Activated CD4-positive, alpha-beta T cell treated with anti-CD3 and anti-CD28 coated beads, Interleukin-2, amount 10 ng/mL, durations not matched to agents 7 days and 5 days (primary cell): ENCODE data around the gene CNPPD1. TPM values are rescaled to one million over a fixed set of nuclear protein-coding genes. Genes with fewer than 3 reads are reported as not detected.

ENCODE experiments used
- CTCF ChIA-PET: fragments of 350-600 bp; sonication (Branson Sonifier 250); formaldehyde crosslinking; loops from one replicate; lab custom pipeline; 2021; ENCODE audit warnings: antibody characterized with exemption; lab: Charles Lee
- POLR2A ChIA-PET: fragments of 350-600 bp; sonication (Branson Sonifier 250); formaldehyde crosslinking; loops from one replicate; lab custom pipeline; 2021; ENCODE audit warnings: antibody characterized with exemption; lab: Charles Lee
- DNase-seq: peaks from one replicate; pipeline ENCODE4 v3.0.0-alpha.2; 2020
- H3K27ac Mint-ChIP-seq: one replicate; pipeline ENCODE4 v1.8.0; 2021; ENCODE audit warnings: mild to moderate bottlenecking, moderate library complexity, mixed read lengths
- H3K27me3 Mint-ChIP-seq: one replicate; pipeline ENCODE4 v1.8.0; 2021; ENCODE audit warnings: mixed read lengths
- H3K36me3 Mint-ChIP-seq: one replicate; pipeline ENCODE4 v1.8.0; 2021; ENCODE audit warnings: low read depth, mixed read lengths
- H3K4me1 Mint-ChIP-seq: one replicate; pipeline ENCODE4 v1.8.0; 2021; ENCODE audit warnings: mixed read lengths
- H3K4me3 Mint-ChIP-seq: one replicate; pipeline ENCODE4 v1.8.0; 2021; ENCODE audit warnings: mild to moderate bottlenecking, moderate library complexity, mixed read lengths
- H3K9me3 Mint-ChIP-seq: one replicate; pipeline ENCODE4 v1.8.0; 2021; ENCODE audit warnings: mixed read lengths
- total RNA-seq, 2 experiments: library from RNA; stranded (reverse); gene quantifications; one replicate each; pipeline ENCODE4 v1.2.3, GENCODE V29; 2021

Gene CNPPD1
- total RNA-seq, 2 experiments from 2014 or later: 79.6 to 79.8 TPM

DNA sequence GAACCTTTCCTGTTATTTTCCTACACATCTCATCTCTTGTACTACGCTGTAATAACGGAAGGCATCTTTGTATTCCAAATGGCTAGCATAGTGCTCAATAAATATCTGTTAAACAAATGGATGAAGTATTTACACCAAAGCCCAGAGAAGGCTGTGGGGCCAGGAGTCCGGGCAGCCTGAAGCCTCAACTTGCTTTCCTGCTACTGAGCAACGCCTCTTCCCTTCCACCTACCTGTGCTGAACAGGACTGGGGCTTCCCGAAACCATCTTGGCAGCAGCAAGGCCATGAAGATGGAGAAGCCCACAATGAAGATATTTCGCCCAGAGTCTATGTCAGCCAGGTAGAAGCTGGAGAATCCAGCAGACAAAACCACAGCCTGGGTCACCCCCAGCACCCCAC, 13.6 kb downstream of the CNPPD1 start:
- Mint-ChIP-seq H3K27me3 (no peaks in the 10 kb centered on the region), H3K36me3 (peaks cover 3% of the 10 kb centered on the region), H3K4me1 (peaks cover 24% of the 10 kb centered on the region), H3K4me3 (no peak overlapping the region), H3K9me3 (no peaks in the 10 kb centered on the region), H3K27ac (no peak overlapping the region)
- no peak for DNase-seq
- POLR2A ChIA-PET: no interaction called here
- CTCF ChIA-PET: interaction anchor here (0.9 to 2.1 kb wide), 2 partner anchors 128 to 132 kb away, joined by 3 to 10 read pairs; no protein-coding TSS in a partner anchor

DNA sequence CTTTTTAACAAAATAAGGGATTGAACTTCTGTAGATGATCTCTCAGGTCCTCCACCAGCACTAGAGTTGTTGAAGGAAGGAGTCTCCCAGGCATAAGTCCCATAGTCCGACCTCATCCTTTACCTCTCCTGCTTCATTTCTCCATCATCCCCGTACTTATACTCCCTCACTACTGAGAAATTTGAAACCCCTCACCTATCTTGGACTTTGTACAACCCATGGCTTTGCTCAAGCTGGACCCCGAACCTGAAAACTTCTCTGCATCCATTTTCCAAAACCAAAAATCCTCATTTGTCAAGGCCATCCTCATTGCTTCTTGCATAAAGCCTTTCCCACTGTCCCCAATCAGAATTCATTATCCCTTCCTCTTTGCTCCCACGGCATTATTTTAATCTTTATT, 15.6 kb downstream of the CNPPD1 start:
- Mint-ChIP-seq H3K4me3 (peak overlapping the region; percentile 84), H3K27ac (peak overlapping the region; percentile 96), H3K36me3 (peaks cover 14% of the 10 kb centered on the region), H3K27me3 (no peaks in the 10 kb centered on the region), H3K4me1 (peaks cover 31% of the 10 kb centered on the region), H3K9me3 (no peaks in the 10 kb centered on the region)
- no peak for DNase-seq
- ChIA-PET CTCF (interaction anchor here (1.1 to 3.9 kb wide), 2 partner anchors 13 to 19 kb away, joined by 3 to 37 read pairs; partner anchors contain the start of gene CNPPD1), POLR2A (no interaction called here)

DNA sequence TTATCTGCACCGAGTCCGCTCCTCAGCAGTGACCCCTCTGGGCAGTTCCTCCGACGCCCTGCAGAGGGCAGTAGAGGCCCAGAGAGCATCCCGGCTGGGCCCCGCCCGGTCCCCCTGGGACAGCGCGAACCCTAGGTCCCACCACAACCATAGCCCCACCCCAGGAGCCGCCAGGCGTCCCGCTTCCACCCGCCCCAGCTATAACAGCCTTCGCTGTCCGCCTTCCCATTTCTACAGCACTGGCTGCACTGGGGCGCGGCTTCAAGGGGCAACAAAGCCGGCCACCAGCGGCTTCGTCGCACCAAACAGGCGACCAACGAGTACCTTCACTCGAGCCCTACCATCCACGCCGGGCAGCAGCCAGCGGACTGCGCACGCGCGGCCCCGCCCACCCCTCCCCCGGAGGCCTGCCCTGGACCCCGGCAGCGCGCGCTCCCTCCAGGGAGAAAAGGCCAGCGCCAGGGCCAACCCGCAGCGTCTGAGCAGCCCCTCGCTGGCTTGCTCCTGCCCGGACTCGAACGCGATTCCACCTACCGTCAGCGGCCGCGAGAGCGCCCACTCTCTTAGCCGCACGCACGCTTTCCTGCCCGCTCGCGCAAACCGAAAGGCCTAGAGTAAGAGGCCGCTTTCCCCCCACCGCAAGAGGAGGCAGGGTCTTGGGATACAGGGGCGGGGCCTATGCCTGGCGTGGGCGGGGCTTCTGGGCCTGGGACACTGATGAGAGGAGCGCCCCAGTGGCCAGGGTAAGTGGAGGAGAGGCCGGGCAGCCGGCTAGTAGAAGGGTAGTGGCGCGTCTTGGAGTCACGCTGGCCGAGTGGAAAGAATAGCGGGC, 16.3 kb downstream of the CNPPD1 start, which contains the start of gene NHEJ1:
NHEJ1 (minus strand) TSS at position 630 of the 832 bp plus-strand sequence. CDS start 2,453 bp downstream, outside the sequence.
- ChIA-PET CTCF (interaction anchor here (0.7 to 9.2 kb wide), 13 partner anchors 12 to 227 kb away, joined by 3 to 85 read pairs (median 5); partner anchors contain the start of genes CNPPD1 and DNPEP), POLR2A (no interaction called here)
- H3K36me3 Mint-ChIP-seq: peaks cover 12% of the 10 kb centered on the region
- no peaks in the 10 kb centered on the region for H3K27me3 Mint-ChIP-seq
- H3K4me1 Mint-ChIP-seq: peaks cover 31% of the 10 kb centered on the region
- H3K9me3 Mint-ChIP-seq: no peaks in the 10 kb centered on the region
- peak; percentile 92 for DNase-seq
- H3K27ac Mint-ChIP-seq: peak within 1 kb of the TSS; percentile 96
- peak within 1 kb of the TSS; percentile 84 for H3K4me3 Mint-ChIP-seq

DNA sequence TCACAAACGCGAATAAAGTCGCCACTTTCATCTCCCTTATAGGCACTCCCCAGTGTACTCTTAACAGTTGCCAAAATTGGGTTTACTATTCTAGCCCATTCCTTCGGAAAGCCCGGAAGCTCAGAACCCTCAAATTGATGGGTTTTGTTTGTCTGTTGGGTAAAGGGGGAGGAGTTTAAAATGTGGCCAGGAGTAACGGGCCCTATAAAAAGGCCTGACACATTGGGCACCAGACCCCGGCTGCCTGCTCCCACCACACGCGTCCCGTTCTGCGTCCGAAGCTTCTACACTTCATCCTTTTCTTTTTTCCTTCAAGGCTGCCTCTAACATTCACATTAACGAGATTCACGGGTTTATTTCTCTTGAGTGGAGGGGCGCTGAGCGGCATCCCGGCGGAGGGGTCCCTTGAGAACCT, 16.9 kb downstream of the CNPPD1 start:
- Mint-ChIP-seq H3K27me3 (no peaks in the 10 kb centered on the region), H3K36me3 (peaks cover 12% of the 10 kb centered on the region), H3K9me3 (no peaks in the 10 kb centered on the region), H3K27ac (peak overlapping the region; percentile 96), H3K4me1 (peaks cover 31% of the 10 kb centered on the region), H3K4me3 (peak overlapping the region; percentile 84)
- ChIA-PET POLR2A (no interaction called here), CTCF (interaction anchor here (0.7 to 9.2 kb wide), 17 partner anchors 10 to 262 kb away, joined by 3 to 85 read pairs (median 5); partner anchors contain the start of genes CNPPD1, DNPEP and SLC23A3)
- no peak for DNase-seq

DNA sequence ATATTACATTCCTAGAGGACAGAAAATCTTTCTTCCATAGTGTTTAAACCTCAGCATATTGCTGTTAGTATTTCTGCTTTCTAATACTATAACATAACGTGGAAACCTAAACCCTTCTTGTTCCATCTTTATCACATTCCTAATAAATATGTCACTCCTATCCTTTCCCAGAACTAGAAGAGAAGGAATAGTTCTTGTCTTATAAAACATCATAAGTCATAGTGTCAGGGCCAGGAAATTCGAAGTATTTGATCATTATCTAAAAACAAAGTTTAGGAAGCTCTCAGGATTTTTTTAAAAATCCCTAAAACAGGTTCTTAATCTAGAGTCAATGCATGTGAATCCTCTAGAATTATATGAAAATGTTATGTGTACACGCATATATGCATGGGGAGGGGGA, 18.1 kb downstream of the CNPPD1 start:
- H3K27ac Mint-ChIP-seq: no peak overlapping the region
- peaks cover 15% of the 10 kb centered on the region for H3K36me3 Mint-ChIP-seq
- no peaks in the 10 kb centered on the region for H3K27me3 Mint-ChIP-seq
- no peak for DNase-seq
- ChIA-PET POLR2A (interaction anchor here (0.7 kb wide), 1 partner anchor 70 kb away, joined by 4 read pairs; no protein-coding TSS in a partner anchor), CTCF (interaction anchor here (0.7 to 9.2 kb wide), 12 partner anchors 10 to 270 kb away, joined by 3 to 85 read pairs (median 6); partner anchors contain the start of gene CNPPD1)
- peaks cover 31% of the 10 kb centered on the region for H3K4me1 Mint-ChIP-seq
- H3K4me3 Mint-ChIP-seq: no peak overlapping the region
- no peaks in the 10 kb centered on the region for H3K9me3 Mint-ChIP-seq

DNA sequence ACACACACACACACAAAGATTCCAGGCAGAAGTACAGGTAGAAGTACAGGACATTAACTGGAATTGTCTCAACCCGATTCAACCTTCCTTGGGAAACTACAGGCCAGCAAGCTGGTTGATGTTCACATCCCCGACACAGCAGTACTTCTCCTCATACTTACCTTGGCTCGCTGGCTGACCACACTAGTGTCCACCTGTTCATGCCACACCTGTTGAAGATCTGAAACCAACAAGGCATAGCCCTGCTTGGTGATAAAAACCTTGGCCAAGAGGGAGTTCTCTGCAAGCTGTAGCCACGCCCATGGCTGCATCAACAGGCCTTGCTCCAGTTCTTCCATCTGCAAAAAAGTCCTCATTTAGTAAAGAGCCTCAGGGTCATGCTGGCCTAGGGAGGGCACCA, 18.7 kb downstream of the CNPPD1 start:
- H3K27me3 Mint-ChIP-seq: no peaks in the 10 kb centered on the region
- no peaks in the 10 kb centered on the region for H3K9me3 Mint-ChIP-seq
- POLR2A ChIA-PET: no interaction called here
- H3K36me3 Mint-ChIP-seq: peaks cover 18% of the 10 kb centered on the region
- no peak for DNase-seq
- H3K27ac Mint-ChIP-seq: no peak overlapping the region
- no peak overlapping the region for H3K4me3 Mint-ChIP-seq
- CTCF ChIA-PET: interaction anchor here (1.0 to 9.2 kb wide), 6 partner anchors 9 to 138 kb away, joined by 3 to 85 read pairs (median 10); no protein-coding TSS in a partner anchor
- peaks cover 31% of the 10 kb centered on the region for H3K4me1 Mint-ChIP-seq

DNA sequence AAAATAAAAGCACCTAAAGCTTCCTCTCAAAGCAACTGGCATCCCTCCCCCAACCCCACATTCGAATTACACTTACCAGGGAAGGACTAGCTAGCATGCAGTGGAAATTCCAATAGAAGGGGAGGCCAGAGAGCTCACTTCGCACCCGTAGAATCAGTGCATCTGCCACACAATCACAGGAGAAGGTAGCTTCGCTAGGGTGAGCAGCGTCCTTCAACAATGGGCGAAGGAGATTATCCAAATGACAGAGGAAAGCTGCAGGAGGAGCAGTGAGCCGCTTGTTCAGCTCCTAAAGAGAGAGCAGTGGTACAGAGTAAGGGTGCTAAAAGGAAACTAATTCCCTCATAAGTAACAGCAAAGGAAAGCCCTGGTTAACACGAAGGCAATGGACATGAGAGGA, 19.3 kb downstream of the CNPPD1 start:
- peaks cover 18% of the 10 kb centered on the region for H3K36me3 Mint-ChIP-seq
- H3K27me3 Mint-ChIP-seq: no peaks in the 10 kb centered on the region
- ChIA-PET CTCF (interaction anchor here (0.6 to 9.2 kb wide), 4 partner anchors 18 to 138 kb away, joined by 3 to 85 read pairs (median 8); no protein-coding TSS in a partner anchor), POLR2A (no interaction called here)
- no peak overlapping the region for H3K27ac Mint-ChIP-seq
- no peak overlapping the region for H3K4me3 Mint-ChIP-seq
- no peak for DNase-seq
- H3K9me3 Mint-ChIP-seq: no peaks in the 10 kb centered on the region
- peaks cover 31% of the 10 kb centered on the region for H3K4me1 Mint-ChIP-seq

DNA sequence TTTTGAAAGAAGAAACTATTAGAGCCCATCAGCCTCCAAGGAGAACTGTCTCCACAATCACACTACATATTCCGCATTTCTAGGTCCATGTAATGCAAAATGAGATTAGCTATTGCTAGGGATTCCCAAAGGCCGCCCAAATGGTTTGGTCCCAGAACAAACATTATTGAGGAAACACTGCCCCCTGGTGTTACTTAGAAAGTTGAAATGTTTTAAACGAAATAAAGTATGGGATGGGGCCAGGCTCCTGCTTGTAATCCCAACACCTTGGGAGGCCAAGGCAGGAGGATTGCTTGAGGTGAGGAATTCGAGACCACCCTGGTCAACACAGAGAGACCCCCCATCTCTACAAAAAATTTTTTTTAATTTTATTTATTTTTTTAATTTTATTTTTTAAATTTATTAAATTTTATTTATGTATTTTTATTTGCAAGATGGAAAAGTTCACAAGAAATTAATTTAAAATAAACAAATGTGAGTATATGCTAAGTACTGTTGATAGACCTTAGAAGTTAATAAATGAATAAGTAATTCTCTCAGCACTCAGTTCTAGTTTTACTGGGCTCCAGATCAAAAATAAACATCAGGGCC, 21.6 kb downstream of the CNPPD1 start:
- DNase-seq: peak; percentile 62
- H3K36me3 Mint-ChIP-seq: peaks cover 22% of the 10 kb centered on the region
- H3K4me1 Mint-ChIP-seq: peaks cover 21% of the 10 kb centered on the region
- ChIA-PET CTCF (interaction anchor here (0.7 to 9.2 kb wide), 13 partner anchors 16 to 175 kb away, joined by 3 to 85 read pairs (median 4); no protein-coding TSS in a partner anchor), POLR2A (no interaction called here)
- no peak overlapping the region for H3K4me3 Mint-ChIP-seq
- no peaks in the 10 kb centered on the region for H3K27me3 Mint-ChIP-seq
- no peaks in the 10 kb centered on the region for H3K9me3 Mint-ChIP-seq
- H3K27ac Mint-ChIP-seq: no peak overlapping the region

DNA sequence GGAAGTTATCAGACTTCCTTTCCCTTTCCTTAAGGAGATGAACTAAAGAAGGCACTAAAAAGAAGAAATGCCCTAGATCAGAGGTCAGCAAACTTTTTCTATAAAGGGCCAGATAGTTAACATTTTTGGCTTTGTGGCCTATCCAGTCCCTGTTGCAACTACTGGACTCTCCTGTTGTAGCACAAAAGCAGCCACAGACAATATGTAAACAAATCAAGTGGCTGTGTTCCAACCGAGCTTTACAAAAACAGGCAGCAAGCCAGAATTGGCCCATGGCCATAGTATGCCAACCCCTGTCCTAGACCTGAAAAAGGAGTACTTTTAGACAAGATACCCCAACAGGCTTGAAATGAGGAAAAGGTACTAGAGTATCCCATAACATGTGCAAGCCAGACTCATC, 27.1 kb downstream of the CNPPD1 start:
- H3K9me3 Mint-ChIP-seq: no peaks in the 10 kb centered on the region
- H3K27me3 Mint-ChIP-seq: no peaks in the 10 kb centered on the region
- H3K4me1 Mint-ChIP-seq: no peaks in the 10 kb centered on the region
- H3K36me3 Mint-ChIP-seq: peaks cover 23% of the 10 kb centered on the region
- CTCF ChIA-PET: interaction anchor here (0.8 to 1.5 kb wide), 3 partner anchors 77 to 170 kb away, joined by 3 to 4 read pairs (median 4); no protein-coding TSS in a partner anchor
- H3K4me3 Mint-ChIP-seq: no peak overlapping the region
- H3K27ac Mint-ChIP-seq: no peak overlapping the region
- no peak for DNase-seq
- POLR2A ChIA-PET: no interaction called here

DNA sequence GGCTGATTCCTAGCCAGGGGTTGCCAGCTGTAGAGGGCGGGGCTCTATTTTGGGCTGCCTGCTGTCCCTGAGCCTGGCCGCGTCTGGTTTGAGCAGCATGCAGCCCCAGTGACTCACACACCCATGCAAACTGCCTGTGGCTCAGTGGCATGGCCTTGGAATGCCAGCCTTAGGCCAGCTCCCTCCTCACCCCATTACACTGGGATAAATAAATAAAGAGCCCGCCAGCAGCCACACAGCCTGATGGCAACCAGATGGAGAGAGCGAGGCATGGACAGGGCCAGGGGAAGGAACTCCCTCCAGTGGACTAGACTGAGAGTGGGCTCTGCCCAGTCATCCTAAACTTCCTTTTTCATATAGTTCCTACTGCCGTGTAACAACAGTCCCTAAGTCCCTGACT, 34.4 kb downstream of the CNPPD1 start:
- peaks cover 27% of the 10 kb centered on the region for H3K36me3 Mint-ChIP-seq
- ChIA-PET CTCF (interaction anchor here (1.4 to 1.5 kb wide), 2 partner anchors 17 to 84 kb away, joined by 5 to 6 read pairs; no protein-coding TSS in a partner anchor), POLR2A (no interaction called here)
- H3K27ac Mint-ChIP-seq: no peak overlapping the region
- no peaks in the 10 kb centered on the region for H3K9me3 Mint-ChIP-seq
- no peak overlapping the region for H3K4me3 Mint-ChIP-seq
- no peak for DNase-seq
- H3K27me3 Mint-ChIP-seq: no peaks in the 10 kb centered on the region
- no peaks in the 10 kb centered on the region for H3K4me1 Mint-ChIP-seq

DNA sequence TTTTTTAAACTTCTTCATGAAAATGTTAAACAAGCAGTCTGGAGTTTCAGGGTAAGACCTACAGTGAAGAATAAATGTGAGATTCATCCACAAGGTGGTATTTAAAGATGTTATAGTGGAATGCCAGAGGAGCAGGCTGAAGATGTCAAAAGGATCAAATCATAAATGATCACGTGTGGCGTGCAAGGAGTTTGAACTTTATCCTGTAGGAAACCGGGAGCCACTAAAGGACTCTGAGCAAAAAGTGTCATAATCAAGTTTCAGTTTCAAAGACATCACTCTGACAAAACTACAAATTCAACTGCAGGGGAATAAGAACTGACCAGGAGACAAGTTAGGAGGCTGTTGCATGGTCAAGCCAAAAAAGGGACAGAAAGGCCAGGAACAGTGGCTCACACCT, 36.0 kb downstream of the CNPPD1 start:
- CTCF ChIA-PET: interaction anchor here (1.5 kb wide), 1 partner anchor 18 kb away, joined by 6 read pairs; no protein-coding TSS in a partner anchor
- POLR2A ChIA-PET: no interaction called here
- Mint-ChIP-seq H3K4me3 (no peak overlapping the region), H3K27ac (no peak overlapping the region), H3K27me3 (no peaks in the 10 kb centered on the region), H3K36me3 (peaks cover 19% of the 10 kb centered on the region), H3K4me1 (no peaks in the 10 kb centered on the region), H3K9me3 (no peaks in the 10 kb centered on the region)
- DNase-seq: no peak

DNA sequence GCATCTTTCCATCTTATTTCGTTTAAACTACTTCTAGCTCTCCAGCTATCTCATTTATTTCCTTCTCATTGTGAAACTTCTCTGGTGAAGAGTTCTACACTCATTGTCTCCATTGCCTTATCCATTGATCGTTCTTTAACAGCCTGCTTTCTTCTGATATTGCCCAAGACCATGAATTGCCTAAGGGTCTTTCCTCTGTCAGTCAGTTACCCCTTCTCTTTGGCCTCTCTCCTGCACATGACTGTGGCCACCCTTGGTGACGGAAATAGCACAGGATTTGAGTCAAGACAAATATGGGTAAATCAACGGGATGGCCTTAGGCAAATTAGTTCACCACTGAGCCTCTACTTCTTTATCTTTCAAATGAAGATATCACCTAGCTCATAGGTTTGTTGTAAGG, 42.7 kb downstream of the CNPPD1 start:
- H3K36me3 Mint-ChIP-seq: no peaks in the 10 kb centered on the region
- no peaks in the 10 kb centered on the region for H3K4me1 Mint-ChIP-seq
- no peak overlapping the region for H3K4me3 Mint-ChIP-seq
- H3K9me3 Mint-ChIP-seq: no peaks in the 10 kb centered on the region
- POLR2A ChIA-PET: no interaction called here
- CTCF ChIA-PET: interaction anchor here (0.9 to 1.4 kb wide), 4 partner anchors 11 to 104 kb away, joined by 3 to 5 read pairs (median 4); no protein-coding TSS in a partner anchor
- DNase-seq: no peak
- H3K27me3 Mint-ChIP-seq: no peaks in the 10 kb centered on the region
- no peak overlapping the region for H3K27ac Mint-ChIP-seq
